Umbilical cord (tissue), 2 donors: ENCODE data around the gene TNS4. TPM values are rescaled to one million over a fixed set of nuclear protein-coding genes. Genes with fewer than 3 reads are reported as not detected.

Experiments used
- DNase-seq: peaks from one replicate; pipeline ENCODE4 v3.0.0-alpha.2; 2015; ENCODE audit warnings: low spot score
- total RNA-seq: library from RNA; depleted of rRNA; stranded (reverse); fragments of >200 nt; gene quantifications from one replicate; pipeline ENCODE4 v1.2.3, GENCODE V29; 2014; ENCODE audit warnings: low replicate concordance; ENCODE audit not compliant: insufficient read depth

TNS4 gene
- total RNA-seq, 1 donor from 2014 or later, result 7.0 TPM

GRCh38 chr17:40495140-40495539, 6.3 kb downstream of the TNS4 start:
- no peak for DNase-seq

GRCh38 chr17:40493697-40494096, 7.7 kb downstream of the TNS4 start:
- no peak for DNase-seq

GRCh38 chr17:40491486-40491885, 9.9 kb downstream of the TNS4 start:
- peak; percentile 22 for DNase-seq

GRCh38 chr17:40490982-40491381, 10.4 kb downstream of the TNS4 start:
- peak; percentile 18 for DNase-seq

- DNase-seq, result peak; percentile 95
Observed at GRCh38 chr17:40490289-40490853, 11.1 kb downstream of the TNS4 start.

- no peak for DNase-seq
Observed at GRCh38 chr17:40487371-40488020, 13.9 kb downstream of the TNS4 start.

GRCh38 chr17:40486522-40487370, 14.7 kb downstream of the TNS4 start:
- no peak for DNase-seq

GRCh38 chr17:40485851-40486521, 15.4 kb downstream of the TNS4 start:
- DNase-seq, result peak; percentile 90

GRCh38 chr17:40484973-40485530, 16.4 kb downstream of the TNS4 start:
- DNase-seq, result no peak

GRCh38 chr17:40484285-40484972, 17.0 kb downstream of the TNS4 start:
- DNase-seq, result no peak

- DNase-seq, result no peak
Observed at GRCh38 chr17:40483679-40484078, 17.7 kb downstream of the TNS4 start.

GRCh38 chr17:40482722-40483121, 18.7 kb downstream of the TNS4 start:
- no peak for DNase-seq

- DNase-seq, result no peak
Observed at GRCh38 chr17:40481106-40481505, 20.3 kb downstream of the TNS4 start.

GRCh38 chr17:40480501-40481003, 20.9 kb downstream of the TNS4 start:
- DNase-seq, result peak; percentile 70

GRCh38 chr17:40479754-40480480, 21.5 kb downstream of the TNS4 start:
- DNase-seq, result no peak

GRCh38 chr17:40478486-40478885, 22.9 kb downstream of the TNS4 start:
- DNase-seq, result no peak

GRCh38 chr17:40477796-40478195, 23.6 kb downstream of the TNS4 start:
- DNase-seq, result no peak

GRCh38 chr17:40475234-40475908, 26.1 kb downstream of the TNS4 start:
- no peak for DNase-seq

- peak; percentile 92 for DNase-seq
Observed at GRCh38 chr17:40474419-40475002, 26.9 kb downstream of the TNS4 start.
